ENCODE measurements around the gene TRABD2B.

TRABD2B gene

GRCh38 chr1:47794530-47794929 lies 202.7 kb downstream of the TRABD2B start:
- DNase-seq (ENCODE audit: low spot score), result no peak

GRCh38 chr1:47794081-47794480 lies 203.1 kb downstream of the TRABD2B start:
- no peak for DNase-seq (ENCODE audit: low spot score)

DNA sequence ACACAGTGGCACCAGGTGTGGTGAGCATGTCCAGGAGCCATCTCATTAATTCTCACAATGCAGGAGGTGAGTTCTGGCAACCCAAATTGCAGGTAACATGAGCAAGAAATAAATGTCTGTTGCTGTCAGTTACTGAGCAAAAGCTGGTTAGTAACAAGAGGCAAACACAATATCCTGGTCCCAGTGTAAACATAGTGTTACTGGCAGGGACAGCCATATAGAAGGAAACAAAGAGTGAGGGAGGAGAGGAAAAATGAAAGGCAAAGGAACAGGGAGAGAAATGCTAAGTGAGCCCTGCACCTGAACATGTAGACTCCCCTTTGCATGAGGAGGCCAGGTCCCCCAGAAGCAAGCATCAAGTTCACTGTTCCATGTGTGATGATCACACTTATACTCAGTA lies 203.6 kb downstream of the TRABD2B start:
- DNase-seq (ENCODE audit: low spot score), result no peak

- DNase-seq (ENCODE audit: low spot score), result no peak
Observed at GRCh38 chr1:47792779-47793178, 204.4 kb downstream of the TRABD2B start.

GRCh38 chr1:47791879-47792608 lies 205.1 kb downstream of the TRABD2B start:
- DNase-seq (ENCODE audit: low spot score), result no peak

- DNase-seq (ENCODE audit: low spot score), result no peak
Observed at GRCh38 chr1:47788761-47789160, 208.4 kb downstream of the TRABD2B start.

- DNase-seq (ENCODE audit: low spot score), result no peak
Observed at GRCh38 chr1:47787560-47787959, 209.6 kb downstream of the TRABD2B start.

DNA sequence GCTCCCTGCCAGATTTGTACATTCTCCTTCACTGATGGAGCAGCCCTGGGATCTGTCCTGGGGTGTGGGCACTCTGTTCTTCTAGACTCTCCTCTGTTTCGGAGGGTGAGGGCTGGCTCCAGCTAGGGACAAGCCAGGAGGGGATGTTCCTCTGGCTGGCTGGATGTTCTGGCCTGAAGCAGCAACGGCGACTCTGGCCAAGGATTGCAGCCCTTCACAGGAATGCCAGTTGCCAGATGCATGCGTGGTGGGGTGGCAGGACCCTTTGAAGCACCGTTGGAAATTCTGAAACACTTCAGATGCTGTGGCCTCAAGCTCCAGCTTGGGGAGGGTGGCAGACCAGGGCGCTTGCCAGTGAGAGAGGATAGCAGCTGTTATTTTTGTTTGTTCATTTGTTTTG lies 210.9 kb downstream of the TRABD2B start:
- no peak for DNase-seq (ENCODE audit: low spot score)

DNA sequence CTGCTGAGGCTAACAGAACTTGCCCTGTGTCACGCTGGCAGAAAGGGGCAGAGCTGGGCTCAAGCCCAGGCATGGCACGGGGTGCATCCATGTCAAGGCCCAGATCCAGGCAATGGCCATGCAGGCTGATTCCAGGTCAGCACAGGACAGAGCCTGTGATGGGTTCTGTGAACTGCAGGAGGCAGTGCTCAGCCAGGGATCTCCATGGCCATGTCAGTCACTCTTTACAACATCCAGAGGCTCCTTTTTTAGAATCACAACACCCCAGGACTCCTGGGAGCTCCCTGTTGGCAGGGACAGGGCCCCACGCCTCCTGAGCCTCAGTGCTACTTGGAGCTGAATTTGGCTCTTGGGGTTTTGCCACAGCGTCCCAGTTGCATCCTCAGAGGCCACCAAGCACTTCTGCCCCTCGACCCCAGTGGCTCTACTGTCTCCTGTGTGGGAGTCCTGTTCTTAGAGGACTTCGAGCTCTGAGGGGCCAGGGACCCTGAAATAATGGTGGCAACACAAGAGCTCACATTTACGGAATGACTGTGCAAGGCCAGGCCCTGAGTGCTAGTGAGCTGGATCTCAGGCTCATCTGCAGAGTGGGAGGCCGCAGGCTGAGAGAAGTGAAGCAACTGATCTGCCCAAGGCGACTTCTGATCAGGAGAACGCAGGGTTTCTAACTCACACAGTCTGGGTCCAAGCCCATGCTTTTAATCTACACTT lies 211.5 kb downstream of the TRABD2B start:
- DNase-seq (ENCODE audit: low spot score), result no peak

DNA sequence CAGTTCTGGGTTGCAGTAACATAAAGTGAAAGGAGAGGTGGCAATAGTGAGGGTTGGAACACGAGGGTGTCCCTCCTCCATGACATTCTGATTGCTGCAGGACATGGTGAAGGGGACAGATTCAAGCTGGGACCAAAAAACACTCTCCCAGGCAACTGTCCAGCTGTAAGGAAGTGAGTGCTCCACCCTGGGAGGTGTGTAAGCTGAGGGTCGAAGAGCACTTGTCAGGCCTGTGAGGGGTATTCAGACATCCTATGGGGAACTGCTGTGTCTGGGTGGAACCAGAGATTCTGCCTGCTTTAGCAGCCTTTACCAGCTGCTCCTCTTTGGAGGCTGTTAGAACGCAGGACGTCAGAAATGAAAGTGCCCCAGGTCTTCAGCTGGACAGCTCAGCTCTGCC lies 212.1 kb downstream of the TRABD2B start:
- no peak for DNase-seq (ENCODE audit: low spot score)

- DNase-seq (ENCODE audit: low spot score), result no peak
Observed at GRCh38 chr1:47784497-47784822, 212.7 kb downstream of the TRABD2B start.

DNA sequence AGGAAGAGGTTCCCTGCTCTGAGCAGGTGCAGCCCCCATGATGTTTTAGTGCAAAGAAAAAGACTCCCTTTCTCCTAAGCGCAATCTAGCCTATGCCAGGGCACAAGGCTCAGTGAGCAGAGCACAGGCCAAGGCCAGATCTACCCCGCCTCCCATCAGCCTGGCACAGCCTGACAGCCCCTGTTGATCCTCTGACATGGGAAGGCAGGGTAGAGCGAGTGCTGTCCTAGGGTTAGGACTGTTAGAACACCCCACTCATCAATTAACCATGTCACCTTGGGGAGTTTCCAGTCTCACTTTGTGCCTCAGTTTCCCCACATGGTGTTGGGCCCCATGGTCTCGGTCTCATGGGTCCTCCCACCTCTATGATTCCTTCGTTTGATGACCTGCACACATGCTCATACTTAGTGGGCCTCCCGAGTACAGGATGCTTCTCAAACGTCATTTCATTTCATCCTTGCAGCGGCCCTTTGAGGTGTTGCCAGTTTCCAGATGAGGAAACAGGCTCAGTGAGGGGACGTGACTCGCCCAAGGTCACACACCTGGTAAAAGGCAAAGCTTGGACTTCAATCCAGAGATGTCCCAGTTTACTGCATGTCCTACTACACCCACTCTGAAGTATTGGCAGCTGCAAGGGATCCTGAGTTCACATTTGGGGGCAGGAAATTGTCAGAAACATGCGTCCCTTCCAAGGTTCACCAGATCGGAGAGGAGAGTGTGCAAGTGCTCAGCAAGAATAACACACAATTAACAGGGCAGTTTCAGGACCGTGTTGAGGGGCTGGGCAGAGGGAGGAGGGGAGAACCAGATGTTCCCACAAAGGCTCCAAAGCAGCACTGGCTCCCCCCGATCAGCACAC lies 213.3 kb downstream of the TRABD2B start:
- no peak for DNase-seq (ENCODE audit: low spot score)

- peak; percentile 24 for DNase-seq (ENCODE audit: low spot score)
Observed at GRCh38 chr1:47782414-47783166, 214.6 kb downstream of the TRABD2B start.

DNA sequence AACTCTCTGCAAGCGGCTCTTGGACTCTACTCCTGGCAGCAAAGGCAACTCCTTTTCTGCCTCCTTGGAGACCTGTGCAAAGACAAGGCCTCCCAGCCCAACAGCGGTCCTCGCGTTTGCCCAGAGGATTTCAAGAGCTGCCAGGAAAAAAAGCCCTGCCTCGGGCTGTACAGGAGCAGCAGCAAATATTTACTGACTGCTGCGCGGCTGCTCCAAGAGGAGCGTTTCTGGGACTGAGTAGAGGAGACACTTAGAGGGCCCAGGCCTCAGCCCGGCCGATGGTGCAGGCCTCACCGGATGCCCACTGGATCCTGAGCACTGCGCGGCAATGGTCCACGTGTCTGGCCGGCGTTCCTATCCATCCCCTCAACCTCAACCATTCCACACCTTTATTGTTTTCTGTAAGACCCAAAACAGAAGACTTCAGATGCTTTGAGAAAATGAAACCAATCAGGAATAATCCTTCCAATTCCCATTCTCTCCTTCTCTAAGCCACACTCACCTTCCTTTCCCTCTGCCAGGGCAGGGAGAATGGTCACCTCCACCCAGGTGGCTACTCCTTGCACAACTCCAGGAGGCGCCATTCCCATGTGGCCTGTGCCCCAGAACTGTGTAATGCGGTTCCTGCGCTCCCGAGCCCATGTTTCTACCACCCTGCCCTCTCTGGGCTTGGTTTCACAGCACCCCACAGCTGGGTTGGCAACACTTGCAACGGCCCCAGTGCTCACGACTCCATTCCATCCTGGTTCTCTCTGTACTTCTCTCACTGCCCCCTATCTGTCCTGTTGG lies 215.8 kb downstream of the TRABD2B start:
- DNase-seq (ENCODE audit: low spot score), result no peak

DNA sequence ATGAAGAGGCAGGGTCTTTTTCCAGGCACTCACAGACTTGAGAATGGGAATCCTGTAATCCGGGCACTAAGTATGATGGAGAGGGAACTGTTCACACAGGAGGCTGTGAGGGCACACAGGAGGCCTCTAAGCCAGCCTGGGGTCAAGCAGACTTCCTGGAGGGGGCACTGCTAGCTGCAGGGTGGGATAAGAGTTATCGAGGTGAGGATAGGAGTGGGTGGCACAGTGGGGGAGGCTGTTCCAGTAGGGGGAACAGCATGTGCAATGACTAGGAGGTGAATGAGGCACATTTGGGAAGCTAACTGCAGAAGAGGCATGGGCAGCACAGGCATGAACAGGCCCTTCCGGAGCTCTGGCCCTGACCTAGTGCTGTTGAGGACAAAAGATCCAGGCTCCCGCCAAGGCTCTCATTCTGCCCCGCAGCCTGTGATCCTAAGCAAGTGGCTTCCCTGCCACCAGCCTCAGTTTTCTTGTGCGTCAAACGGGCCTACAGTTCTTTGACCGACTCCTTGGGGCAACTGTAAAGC lies 216.7 kb downstream of the TRABD2B start:
- DNase-seq (ENCODE audit: low spot score), result no peak

- DNase-seq (ENCODE audit: low spot score), result no peak
Observed at GRCh38 chr1:47779613-47780012, 217.6 kb downstream of the TRABD2B start.

DNA sequence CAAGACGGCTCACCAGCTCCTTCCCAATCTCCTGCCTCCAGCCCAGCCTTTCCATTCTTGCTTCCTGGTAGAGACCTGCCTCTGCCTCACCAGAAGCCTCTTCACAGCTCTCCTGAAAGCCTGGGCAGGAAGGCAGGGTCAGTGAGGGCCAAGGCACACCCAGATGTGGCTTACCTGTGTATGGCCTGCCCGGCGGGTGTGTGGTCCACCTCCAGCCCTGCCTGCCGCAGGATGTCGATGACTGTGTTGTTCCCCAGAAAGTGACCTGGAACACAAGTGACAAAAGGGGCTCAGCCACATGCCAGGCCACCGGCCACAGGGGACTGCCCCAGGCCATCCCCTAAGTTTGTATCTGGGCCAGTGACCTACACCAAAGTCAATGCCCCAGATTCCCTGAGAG lies 218.9 kb downstream of the TRABD2B start:
- DNase-seq (ENCODE audit: low spot score), result no peak

DNA sequence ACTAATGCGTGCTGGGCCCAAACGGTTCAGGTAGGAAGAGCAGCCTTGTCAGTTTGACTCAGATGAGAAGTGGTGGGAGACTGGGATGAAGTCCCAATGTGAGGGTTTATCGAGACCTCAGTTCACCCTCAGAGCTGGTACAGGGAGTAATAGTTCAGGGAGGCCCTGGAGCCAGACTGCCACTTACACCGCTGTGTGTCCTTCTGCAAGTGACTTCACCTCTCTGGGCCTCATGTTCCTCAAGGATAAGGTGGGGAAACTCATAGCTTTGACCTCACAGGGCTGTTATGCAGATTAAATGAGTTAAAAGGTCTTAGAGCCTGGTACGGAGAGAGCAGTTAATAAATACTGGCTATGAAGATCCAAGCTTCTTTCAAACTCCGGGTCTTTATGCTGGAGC lies 219.9 kb downstream of the TRABD2B start:
- DNase-seq (ENCODE audit: low spot score), result no peak

GRCh38 chr1:47776667-47777131 lies 220.5 kb downstream of the TRABD2B start:
- no peak for DNase-seq (ENCODE audit: low spot score)

- DNase-seq (ENCODE audit: low spot score), result no peak
Observed at GRCh38 chr1:47774986-47775834, 222.0 kb downstream of the TRABD2B start.
